Hematopoietic multipotent progenitor cell treated with erythropoietin and hydrocortisone succinate and interleukin-3 and kit ligand, for 17 days (in vitro differentiated cells): ENCODE results near the gene PLPP4.
"Not testable (repeated sequence)": the region's sequence is repeated elsewhere in the genome, so short reads cannot be mapped to it uniquely, and the experiment has no call there.

Experiments used
- DNase-seq: peaks from one replicate; pipeline ENCODE4 v3.0.0-alpha.2; 2015; ENCODE audit warnings: low spot score

The PLPP4 gene

DNA sequence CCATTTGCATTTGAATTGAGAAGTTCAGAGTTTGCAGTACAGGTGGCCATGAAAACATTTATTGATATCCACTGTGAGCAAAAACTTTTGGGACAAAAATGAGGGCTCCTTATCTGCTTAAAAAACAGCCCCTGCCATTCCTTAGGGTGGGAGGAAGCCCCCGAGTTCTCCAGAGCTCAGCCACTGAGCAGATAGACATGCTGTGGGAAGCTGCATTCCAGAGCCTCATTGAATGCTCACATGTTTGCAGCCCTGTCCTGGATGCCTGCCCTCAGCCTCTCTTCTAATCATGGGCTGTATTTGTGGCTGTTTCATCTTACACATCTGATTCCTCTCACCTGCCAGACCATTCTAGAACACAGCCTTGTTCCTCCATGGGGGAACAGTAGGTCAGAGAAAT lies 33.3 kb downstream of the PLPP4 start:
- no peak for DNase-seq

DNA sequence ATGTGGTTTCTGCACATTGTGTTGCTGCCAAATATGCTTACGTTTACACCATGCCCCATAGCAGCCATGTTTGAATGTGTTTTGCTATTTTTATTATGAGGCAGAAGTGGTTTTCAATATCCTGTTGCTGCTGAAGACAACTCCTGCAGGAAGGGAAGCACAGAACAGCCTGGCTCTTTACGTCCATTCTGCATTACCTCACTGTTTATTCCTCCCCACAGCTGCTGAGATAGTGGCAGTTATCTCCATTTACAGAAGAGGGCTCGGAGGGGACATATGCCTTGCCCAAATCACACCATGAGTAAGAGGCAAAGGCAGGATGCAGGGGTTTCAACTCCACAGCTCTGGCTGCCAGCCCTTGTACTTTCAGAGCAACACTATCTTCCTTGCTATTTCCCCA lies 35.3 kb downstream of the PLPP4 start:
- no peak for DNase-seq

DNA sequence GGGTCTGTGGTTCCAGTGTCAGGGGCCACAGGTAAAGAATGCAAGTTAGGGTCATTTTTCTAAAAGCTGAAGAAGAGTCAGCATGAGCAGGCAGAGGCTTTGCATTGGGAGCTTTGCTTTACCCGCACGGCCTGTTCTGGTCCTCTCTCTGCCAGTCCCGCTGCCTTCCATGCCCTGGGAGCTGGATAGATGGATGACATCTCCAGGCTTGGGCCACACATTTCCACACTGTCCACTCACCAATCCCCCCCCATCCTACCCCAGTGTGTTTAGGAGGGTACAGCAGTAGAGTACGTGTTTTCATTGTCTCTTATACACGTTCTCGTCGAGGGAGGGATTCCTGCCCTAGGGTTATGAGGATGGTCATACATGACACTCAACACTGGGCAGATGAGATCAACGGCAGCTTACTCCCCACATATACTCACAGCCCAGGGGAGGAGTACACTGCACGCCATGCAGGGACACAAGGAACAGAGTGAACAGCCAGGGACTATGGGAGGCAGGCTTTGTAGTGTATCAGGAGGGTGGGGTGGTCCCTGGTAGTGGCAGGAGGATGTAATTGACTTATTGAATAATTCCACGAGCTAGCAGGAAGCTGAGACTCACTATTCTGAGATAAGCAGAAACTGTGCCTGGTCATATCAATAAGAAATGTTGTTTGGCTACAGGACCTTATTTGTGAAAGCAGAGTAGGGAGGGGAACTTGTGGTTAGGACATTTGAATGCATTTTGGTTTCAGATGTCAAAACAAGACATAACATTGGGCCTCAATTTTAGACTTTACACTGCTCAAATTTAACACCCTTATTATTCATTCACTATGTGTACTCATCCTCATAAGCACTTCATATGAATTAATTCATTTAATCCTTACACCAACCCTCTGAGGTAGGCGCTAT lies 36.6 kb downstream of the PLPP4 start:
- DNase-seq = no peak

DNA sequence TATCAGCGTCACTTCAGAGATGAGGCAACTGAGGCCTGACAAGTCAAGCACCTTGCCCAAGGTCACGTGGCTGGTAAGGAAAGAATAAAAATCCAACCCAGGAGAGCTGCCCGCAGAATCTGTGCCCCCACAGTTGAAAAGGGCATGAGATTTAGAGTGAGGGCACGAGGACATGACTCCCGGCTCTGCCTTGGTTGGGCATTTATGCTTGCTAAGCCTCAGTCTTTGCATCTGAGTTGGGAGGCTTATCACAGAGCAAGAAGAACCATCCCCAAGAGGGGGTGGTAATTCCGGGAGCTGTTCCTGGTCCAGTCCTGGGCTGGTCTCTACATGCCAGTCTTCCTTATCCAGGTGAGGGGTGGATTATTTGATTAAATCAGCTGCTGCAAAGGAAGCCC lies 37.3 kb downstream of the PLPP4 start:
- DNase-seq = no peak

DNA sequence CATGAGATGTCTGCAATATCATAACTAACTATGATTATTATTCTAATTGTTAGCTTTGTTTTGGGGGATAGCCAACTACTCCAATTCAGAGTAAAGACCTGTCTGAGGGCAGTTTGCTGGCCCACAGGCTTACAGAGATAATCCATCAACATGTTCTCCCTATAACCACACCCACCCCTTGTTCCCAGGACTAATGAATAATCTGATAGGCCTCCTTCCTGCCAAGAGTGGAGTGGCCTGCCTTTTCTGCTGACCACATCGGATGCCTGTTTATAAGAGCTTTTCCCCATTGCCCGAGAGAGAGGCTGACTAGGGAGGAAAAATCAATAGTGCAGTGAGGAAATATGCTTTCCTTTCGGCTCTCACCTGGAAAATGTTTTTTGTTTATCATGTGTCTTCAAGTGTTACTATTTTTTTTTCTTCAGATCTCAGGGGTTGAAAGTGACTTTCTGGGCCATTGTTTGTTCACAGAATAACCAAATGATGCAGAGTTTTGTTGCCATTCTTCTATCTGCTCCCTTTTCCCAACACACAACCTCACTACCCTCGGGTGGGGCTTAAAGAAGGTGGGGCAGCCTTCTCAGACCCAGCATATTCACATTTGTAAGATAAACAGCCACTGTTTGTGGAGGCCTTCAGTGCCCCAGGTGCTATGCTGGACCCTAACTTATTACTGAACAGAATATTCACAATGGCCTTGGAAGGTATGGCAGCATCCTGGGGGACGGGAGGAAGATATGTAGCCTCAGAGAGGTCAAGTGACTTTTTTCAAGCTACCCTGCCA lies 38.4 kb downstream of the PLPP4 start:
- no peak for DNase-seq

DNA sequence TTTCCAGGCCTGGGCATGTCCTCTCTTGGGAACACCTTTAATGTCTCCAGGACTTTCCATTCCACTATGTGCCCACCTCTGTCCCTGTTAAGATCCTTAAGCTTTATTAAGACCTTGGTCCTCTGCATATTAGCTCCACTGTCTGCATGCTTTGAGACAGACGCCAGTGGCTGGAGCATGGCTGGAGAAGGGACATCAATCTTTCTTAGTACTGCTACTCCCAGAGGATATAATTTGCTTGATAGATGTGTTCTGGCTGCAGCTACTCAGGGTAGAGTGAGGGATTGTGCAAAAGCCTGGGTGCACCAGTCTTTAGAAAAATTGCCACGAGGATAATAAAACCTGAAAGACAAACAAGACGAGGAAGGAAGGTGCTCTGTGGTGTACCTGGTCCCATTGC lies 42.9 kb downstream of the PLPP4 start:
- no peak for DNase-seq

DNA sequence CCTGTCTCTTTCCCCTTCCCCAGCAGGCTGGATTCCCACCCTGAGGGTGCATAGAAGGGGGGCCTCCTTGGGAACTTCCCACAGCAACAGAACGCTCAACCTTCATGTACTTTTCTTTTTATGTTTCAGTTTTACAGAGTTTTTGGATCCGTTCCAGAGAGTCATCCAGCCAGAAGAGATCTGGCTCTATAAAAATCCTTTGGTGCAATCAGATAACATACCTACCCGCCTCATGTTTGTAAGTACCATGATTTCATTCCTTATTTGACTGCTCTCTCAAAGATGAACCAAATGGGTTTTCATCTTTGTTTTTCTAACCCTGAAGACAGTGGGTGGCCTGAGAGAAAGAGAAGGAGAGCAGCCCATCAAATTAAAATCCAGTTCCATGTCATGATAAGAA lies 46.7 kb downstream of the PLPP4 start:
- DNase-seq = no peak

DNA sequence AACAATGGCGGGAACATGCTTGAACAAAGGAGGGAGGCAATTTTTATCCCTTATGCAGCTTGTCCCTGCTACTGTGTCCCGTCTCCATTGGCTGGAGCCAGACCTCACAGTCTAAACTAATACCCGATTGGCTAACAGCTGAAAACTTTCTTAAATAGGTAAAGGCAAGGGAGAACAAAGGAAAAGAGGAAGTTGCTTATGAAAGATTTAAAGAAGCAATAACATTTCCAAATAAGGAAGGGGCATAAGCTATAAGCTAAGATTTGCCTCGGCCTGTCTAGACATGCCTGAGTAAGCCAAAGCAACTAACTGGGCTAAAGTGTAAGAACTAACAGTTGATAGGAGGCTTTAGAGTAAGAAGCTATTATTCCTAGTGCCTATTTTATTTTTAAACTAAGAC lies 47.2 kb downstream of the PLPP4 start:
- DNase-seq = not testable (repeated sequence)

DNA sequence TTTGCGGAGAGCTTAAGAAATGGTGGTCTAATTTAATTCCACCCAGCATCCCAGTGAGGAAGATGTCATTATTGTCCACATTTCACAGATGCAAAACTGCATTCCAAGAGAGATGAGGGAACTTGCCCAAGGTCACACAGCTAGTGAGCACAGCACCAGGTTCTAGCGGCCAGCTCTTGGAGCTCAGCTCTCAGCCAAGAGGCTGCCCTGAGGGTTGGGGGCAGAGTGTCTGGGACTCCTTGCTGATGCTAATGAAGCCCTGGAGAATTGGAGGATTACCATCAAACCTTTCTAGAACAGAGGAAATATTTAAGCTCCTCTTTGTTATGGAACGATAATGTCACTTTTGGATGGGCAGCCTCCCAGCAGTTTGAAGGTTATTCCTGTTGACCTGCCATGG lies 48.0 kb downstream of the PLPP4 start:
- no peak for DNase-seq

DNA sequence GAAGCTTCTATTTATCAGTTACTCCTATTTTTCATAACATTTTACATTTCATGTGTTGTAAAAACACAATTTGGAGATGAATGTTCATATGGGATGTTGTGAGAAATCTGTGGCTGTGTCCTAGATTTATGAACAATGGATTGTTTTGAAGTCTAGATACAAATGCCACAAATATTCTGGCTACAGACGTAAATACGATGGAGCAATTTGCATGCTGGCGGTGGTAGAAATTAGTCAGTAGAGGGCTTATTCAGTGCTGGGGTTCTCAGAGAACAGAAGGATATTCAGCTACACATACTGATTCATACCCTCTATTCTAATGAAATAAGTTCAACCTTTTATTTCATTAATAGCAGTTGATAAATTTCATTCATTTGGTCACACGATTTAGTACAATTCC lies 48.8 kb downstream of the PLPP4 start:
- DNase-seq = no peak

DNA sequence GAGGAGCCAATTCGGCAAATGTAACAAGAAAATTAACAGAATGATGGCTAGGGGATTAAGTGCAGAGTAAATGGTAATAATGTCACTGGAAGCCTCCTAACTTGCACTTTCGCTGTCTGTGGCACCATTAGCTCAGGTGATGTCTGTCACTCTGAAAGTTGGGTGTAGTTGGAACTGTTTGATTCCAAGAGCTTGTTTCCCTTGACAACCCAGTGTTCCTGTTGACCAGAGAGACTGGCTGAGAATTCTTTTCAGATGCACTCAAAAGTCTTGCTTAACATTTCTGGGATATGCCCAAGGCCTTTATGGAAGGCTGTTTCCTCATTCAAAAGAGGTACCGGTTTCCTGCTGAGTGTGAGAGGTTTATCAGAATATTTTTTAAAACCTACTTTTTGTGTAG lies 49.6 kb downstream of the PLPP4 start:
- no peak for DNase-seq

DNA sequence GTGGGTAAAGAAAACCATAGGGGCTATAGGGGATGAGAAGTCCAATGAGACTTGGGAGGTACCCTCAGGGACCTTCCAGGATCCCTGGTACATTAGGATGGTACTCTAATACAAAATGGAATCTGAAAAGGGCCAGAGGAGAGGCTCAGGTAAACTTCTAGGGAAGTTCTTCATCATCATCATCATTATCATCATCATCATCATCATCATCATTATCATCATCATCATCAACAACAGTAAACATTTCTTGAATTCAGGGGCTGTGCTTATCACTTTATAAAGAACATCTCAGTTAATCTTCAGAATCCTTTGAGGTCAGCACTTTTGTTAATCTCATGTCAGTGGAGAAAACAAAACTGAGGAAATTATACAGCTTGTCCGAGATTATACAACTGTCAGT lies 50.1 kb downstream of the PLPP4 start:
- DNase-seq = no peak

DNA sequence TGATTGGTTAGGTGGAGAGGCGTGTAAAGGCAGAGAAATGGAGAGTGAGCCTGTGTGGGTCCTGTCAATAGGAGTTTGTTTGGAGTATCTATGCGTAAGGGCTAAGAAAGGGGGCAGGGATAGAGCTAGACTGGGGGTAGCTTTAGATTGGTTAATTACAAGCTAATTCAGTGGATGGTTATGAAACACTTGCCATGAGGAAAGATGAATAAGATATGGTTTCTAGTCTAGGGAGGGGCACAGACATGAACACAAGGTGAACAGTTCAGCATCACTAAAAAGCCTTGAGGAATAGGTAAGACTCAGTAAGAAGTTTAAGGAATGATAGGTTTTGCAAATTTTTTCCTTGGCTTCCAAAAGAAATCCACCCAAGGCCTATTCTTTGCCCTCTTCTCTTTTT lies 50.6 kb downstream of the PLPP4 start:
- no peak for DNase-seq

DNA sequence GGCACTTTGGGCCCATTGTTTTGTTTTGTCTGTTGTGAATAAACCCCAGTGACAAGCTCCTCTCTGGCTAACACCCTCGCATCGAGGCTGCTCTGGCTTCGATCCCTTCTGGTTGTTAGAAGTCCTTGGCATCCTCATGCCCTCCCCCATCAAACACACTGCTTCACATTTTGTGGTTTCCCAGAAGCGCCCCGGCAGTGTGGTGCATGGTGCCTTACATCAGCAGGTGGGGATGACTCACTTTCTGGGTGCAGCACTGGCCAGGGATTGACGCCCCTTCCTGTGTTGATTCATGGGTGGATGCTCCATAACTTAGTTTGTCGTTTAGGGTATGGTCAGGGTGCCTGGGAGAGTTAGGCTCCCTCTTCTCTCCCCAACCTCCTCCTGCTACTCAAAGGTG lies 51.4 kb downstream of the PLPP4 start:
- no peak for DNase-seq

DNA sequence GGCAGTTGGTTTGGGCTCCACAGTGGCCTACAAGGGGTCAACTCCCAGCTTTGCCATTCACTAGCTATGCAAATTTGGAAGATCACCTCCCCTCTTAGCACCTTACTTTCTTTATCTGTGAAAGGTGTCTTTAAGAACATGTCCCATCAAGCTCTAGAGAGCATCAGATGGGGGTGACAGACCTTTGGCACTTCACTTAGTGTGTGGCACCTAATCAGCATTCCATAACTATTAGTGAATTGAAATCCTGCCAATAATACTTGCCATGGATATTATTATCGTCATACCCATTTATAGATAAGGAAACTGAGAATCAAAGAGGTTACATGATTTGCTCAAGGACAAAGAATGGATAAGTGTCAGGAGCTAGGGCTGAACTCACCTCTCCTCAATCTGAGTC lies 51.9 kb downstream of the PLPP4 start:
- no peak for DNase-seq

DNA sequence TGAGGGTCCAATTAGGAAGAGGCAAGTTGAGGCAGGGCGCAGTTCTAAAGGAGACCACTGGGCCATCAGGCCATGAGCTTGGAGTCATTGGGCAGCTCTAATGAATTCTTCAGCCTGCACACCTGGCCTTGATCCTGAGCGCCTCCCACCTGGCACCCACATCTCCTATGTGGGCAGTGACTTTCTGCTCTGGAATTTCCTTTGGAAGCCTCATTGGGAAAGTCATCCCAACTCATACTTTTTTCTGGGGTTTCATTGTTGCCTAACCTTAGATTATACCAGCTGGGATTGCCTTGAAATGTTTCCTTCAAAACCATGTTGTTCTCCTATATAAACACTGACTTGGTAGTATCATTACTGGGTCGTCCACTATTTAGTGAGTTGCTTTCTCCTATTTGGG lies 54.1 kb downstream of the PLPP4 start:
- no peak for DNase-seq

DNA sequence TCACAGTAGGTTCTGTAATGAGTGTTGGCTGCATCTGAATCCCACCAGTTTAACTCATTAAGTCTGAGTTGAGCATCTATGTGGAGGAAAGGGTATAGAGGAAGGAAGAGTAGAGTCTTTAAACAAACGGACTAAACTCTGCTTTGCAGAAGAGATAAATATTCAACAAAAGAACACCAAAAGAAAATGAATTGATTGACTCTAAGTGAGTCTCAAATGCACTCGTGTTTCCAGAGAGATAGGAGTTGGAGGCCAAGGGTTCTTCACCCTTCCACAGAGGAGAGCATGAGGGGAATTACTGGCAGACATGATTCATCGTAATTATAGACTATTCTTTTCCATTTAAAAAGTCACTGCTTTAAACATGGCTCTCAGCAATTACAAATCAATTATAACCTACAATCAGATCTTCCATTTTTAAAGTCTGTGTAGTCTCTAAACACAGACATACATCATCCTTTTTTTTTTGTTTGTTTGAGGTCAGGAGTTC lies 56.3 kb downstream of the PLPP4 start:
- no peak for DNase-seq

DNA sequence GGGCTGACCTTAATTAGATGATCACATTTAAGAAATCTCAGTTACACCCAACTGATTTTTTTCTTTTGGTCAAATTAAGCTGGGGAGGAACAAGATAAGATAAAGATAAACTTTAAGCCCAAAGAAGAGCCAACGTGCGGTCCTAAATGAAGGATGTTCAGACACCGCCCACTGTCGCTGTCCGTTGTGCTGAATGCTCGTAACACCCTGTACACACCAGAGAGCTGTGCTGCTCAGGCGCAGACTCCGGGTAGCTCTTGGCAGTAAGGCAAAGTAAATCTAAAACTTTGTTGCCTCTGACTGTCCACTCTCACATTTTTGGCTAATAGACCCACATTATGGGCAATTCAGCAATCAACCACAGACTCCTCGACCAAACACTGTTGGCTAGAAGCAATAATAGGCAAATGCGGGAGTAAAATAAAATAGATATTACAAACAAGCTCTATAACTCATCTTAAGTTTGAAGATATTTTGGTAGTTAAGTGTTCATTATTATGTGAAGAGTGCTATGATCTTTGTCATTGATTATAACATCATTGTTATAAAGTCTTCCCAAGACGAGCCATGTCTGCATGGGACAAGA lies 57.1 kb downstream of the PLPP4 start:
- DNase-seq = no peak

DNA sequence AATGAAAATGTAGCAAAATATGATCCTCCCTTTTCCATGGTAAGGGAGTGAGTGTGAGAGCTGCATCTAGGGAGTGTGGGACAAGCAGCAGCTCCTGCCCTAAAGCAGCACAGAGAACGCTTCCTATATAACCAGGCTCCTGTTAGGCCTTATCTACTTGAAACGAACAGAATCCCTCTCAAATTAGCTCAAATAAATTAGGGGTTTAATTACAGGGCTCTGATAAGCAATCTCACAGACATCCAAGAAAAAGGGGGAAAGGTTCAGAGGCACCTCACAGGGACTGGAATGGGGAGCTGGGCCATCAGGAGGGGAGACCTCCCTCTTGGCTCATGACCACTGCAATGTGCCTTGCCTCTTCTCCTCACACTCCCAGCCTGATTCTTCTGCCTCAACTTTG lies 57.9 kb downstream of the PLPP4 start:
- no peak for DNase-seq

DNA sequence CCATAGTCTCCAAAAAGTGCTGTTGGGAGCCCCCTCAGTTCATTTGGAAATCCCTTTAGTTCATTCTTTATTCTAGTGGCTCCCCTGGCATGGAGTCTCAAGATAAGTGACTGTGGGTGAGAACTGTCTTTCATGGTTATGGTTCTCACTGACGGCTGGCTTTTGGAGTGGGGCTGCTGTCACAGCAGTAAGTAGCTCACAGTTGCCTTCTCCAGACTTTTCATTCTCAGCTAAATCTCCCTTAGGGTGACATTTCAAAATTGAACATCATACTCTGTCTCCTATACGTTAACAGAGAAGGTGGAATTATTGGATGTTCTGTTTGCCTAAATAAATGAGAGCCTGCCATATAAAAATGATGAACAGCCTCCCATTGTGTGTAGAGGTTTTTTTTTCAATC lies 58.7 kb downstream of the PLPP4 start:
- no peak for DNase-seq

DNA sequence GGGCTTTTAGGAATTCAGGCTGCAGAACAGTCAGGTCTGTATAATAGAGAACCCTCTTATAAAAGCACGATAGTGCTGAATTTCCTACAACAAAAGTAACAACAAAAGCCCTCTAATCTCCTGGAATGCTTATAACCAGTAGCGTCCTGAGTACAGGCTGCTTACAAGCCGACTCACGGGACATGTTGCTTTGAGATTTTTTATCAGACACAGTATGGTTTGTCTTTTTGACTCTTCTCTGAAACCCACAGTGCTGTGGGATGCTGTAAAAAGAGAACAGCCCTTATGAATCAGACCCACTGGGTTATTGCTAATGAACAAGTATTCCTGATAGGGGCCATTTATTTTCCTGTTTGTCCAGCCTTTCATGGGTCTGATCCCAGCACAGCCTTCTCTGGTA lies 59.4 kb downstream of the PLPP4 start:
- no peak for DNase-seq

DNA sequence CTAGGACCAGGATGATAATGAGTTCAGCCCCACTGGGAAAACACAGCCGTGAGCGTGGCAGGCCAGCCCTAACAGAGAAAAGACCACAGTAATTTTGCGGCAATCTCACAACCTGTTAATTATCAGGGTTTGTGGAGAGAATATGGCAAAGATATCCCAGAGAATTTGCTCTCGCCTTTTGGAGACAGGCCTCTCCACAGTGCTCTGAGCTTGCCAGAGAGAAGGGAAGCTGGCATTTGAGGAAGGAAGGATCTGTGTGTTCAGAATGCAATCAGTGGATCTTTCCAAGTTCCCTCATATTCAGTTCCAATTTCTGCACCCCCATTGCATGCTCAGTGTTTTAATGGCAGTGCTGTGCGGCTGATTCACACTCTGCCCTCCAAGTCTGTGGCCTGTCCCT lies 60.2 kb downstream of the PLPP4 start:
- DNase-seq = no peak

DNA sequence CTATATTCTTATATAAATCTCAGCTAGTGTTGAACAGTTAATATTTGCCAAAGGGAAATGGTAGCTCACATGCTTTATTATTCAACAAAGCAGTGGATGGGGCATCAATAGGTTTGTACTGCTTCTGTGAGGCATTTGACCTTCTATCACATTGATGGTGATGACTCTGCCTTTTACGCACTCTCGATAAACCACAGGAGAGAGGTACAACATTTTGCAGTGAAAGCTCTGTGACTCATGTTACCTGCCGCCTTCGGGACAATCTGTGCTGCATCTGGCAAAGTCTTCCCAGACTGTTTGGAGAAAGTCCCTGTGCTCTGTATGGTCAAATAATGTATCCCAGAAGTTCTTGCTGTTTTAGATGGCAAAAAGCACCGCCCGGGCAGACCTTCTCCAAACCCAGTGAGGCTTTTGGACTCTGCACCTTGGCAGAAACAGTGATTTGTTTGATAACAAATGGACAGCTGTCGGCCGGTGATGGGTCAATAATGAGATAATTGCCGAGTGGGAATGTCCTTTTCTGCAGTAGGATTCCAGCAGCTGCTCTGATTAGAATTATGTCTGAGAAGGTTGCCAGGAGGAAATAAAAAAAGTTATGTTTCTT lies 61.0 kb downstream of the PLPP4 start:
- no peak for DNase-seq
